ENCODE data around the gene DGCR8.

- no peak for TF ChIP-seq EZH2 (IDR thresholded peaks at IDR 0.05; ENCODE audit: low read length, unreplicated experiment)
- TF ChIP-seq, protein P1, sequence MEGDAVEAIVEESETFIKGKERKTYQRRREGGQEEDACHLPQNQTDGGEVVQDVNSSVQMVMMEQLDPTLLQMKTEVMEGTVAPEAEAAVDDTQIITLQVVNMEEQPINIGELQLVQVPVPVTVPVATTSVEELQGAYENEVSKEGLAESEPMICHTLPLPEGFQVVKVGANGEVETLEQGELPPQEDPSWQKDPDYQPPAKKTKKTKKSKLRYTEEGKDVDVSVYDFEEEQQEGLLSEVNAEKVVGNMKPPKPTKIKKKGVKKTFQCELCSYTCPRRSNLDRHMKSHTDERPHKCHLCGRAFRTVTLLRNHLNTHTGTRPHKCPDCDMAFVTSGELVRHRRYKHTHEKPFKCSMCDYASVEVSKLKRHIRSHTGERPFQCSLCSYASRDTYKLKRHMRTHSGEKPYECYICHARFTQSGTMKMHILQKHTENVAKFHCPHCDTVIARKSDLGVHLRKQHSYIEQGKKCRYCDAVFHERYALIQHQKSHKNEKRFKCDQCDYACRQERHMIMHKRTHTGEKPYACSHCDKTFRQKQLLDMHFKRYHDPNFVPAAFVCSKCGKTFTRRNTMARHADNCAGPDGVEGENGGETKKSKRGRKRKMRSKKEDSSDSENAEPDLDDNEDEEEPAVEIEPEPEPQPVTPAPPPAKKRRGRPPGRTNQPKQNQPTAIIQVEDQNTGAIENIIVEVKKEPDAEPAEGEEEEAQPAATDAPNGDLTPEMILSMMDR (conservative IDR thresholded peaks at IDR 0.05; ENCODE audit: low read depth, low read length) = no peak
- TF ChIP-seq EZH2phosphoT487 (IDR thresholded peaks at IDR 0.05; ENCODE audit: borderline replicate concordance, low read length) = no peak
These were observed 80.0 kb downstream of the DGCR8 start for GRCh38 chr22:20160041-20160440.
